ENCODE results near the gene LHX8.

Gene LHX8

GRCh38 chr1:75092141-75092540 is 42.0 kb upstream of the LHX8 start:
- no peak for DNase-seq (ENCODE audit: low read depth in 1 of 2, low spot score in 1 of 2)
- no peaks in the 10 kb centered on the region for H3K27me3 ChIP-seq (ENCODE audit: insufficient read depth, poor library complexity, severe bottlenecking)
- no peak overlapping the region for H3K27ac ChIP-seq (replicated peaks)
- H3K4me3 ChIP-seq (replicated peaks; ENCODE audit: insufficient read depth, low read length): no peak overlapping the region
- no peak for TF ChIP-seq REST (IDR thresholded peaks at IDR 0.05; ENCODE audit: insufficient replicate concordance, low read depth)
- TF ChIP-seq SPI1 (IDR thresholded peaks at IDR 0.05; ENCODE audit: borderline replicate concordance, low read depth): no peak
- TF ChIP-seq GABPA (IDR thresholded peaks at IDR 0.05; ENCODE audit: low read depth): no peak
- no peak for TF ChIP-seq CTCF (IDR thresholded peaks at IDR 0.05; ENCODE audit: insufficient read depth, low read length)
- TF ChIP-seq POLR2AphosphoS5 (IDR thresholded peaks at IDR 0.05; ENCODE audit: low read depth): no peak

- DNase-seq (ENCODE audit: low read depth in 1 of 2, low spot score in 1 of 2): no peak
- H3K27me3 ChIP-seq (ENCODE audit: insufficient read depth, poor library complexity, severe bottlenecking): no peaks in the 10 kb centered on the region
- H3K4me3 ChIP-seq (replicated peaks; ENCODE audit: insufficient read depth, low read length): no peak overlapping the region
- TF ChIP-seq CTCF (IDR thresholded peaks at IDR 0.05; ENCODE audit: insufficient read depth, low read length): no peak
- no peak for TF ChIP-seq REST (IDR thresholded peaks at IDR 0.05; ENCODE audit: insufficient replicate concordance, low read depth)
- TF ChIP-seq SPI1 (IDR thresholded peaks at IDR 0.05; ENCODE audit: borderline replicate concordance, low read depth): no peak
- no peak for TF ChIP-seq GABPA (IDR thresholded peaks at IDR 0.05; ENCODE audit: low read depth)
- TF ChIP-seq POLR2AphosphoS5 (IDR thresholded peaks at IDR 0.05; ENCODE audit: low read depth): no peak
- no peak overlapping the region for H3K27ac ChIP-seq (replicated peaks)
These were observed 36.5 kb upstream of the LHX8 start for GRCh38 chr1:75097654-75098053.

- no peak for DNase-seq (ENCODE audit: low read depth in 1 of 2, low spot score in 1 of 2)
- no peak overlapping the region for H3K4me3 ChIP-seq (replicated peaks; ENCODE audit: insufficient read depth, low read length)
These were observed 34.6 kb upstream of the LHX8 start for GRCh38 chr1:75099581-75099980.

More at GRCh38 chr1:75099581-75099980, 34.6 kb upstream of the LHX8 start:
- Histone ChIP-seq H3K27me3 (ENCODE audit: insufficient read depth, poor library complexity, severe bottlenecking) (no peaks in the 10 kb centered on the region), H3K27ac (replicated peaks) (no peak overlapping the region)
- no peak for TF ChIP-seq SPI1 (IDR thresholded peaks at IDR 0.05; ENCODE audit: borderline replicate concordance, low read depth)
- TF ChIP-seq POLR2AphosphoS5 (IDR thresholded peaks at IDR 0.05; ENCODE audit: low read depth): no peak
- TF ChIP-seq CTCF (IDR thresholded peaks at IDR 0.05; ENCODE audit: insufficient read depth, low read length): no peak

All from HL-60 (cell line).